Hippocampal formation (tissue), 2 donors: ENCODE data around the gene SAYSD1.

Experiments used
- DNase-seq, 2 donors: peaks; one replicate each; lab custom pipeline; 2025; lab: John Stamatoyannopoulos, UW

SAYSD1 gene

GRCh38 chr6:39108041-39108839 lies 6.7 kb downstream of the SAYSD1 start:
- DNase-seq, result no peak

GRCh38 chr6:39107641-39108040 lies 7.3 kb downstream of the SAYSD1 start:
- no peak for DNase-seq

GRCh38 chr6:39107034-39107433 lies 8.0 kb downstream of the SAYSD1 start:
- no peak for DNase-seq

GRCh38 chr6:39104528-39104927 lies 10.5 kb downstream of the SAYSD1 start:
- DNase-seq, result no peak

GRCh38 chr6:39102821-39103136 lies 12.2 kb downstream of the SAYSD1 start:
- DNase-seq, result no peak

GRCh38 chr6:39102071-39102820 lies 12.7 kb downstream of the SAYSD1 start:
- peak in 1 of 2 donors; percentile 5 for DNase-seq

- DNase-seq, result no peak
Measured at GRCh38 chr6:39100358-39100757, 14.6 kb downstream of the SAYSD1 start.

- no peak for DNase-seq
Measured at GRCh38 chr6:39095578-39095977, 19.4 kb downstream of the SAYSD1 start.

GRCh38 chr6:39093149-39093708 lies 21.8 kb downstream of the SAYSD1 start:
- DNase-seq, result no peak

- no peak for DNase-seq
Measured at GRCh38 chr6:39092124-39092523, 22.9 kb downstream of the SAYSD1 start.

- no peak for DNase-seq
Measured at GRCh38 chr6:39091220-39091619, 23.8 kb downstream of the SAYSD1 start.

GRCh38 chr6:39090036-39090435 lies 24.9 kb downstream of the SAYSD1 start:
- DNase-seq, result no peak

GRCh38 chr6:39088331-39088730 lies 26.7 kb downstream of the SAYSD1 start:
- peak; percentile 6 to 26 for DNase-seq

GRCh38 chr6:39087197-39087596 lies 27.8 kb downstream of the SAYSD1 start:
- no peak for DNase-seq

- no peak for DNase-seq
Measured at GRCh38 chr6:39086711-39087110, 28.3 kb downstream of the SAYSD1 start.

GRCh38 chr6:39086294-39086693 lies 28.7 kb downstream of the SAYSD1 start:
- DNase-seq, result no peak

- no peak for DNase-seq
Measured at GRCh38 chr6:39085129-39085797, 29.7 kb downstream of the SAYSD1 start.

GRCh38 chr6:39084506-39084905 lies 30.5 kb downstream of the SAYSD1 start:
- DNase-seq, result no peak

GRCh38 chr6:39083231-39083634 lies 31.8 kb downstream of the SAYSD1 start:
- peak in 1 of 2 donors; percentile 1 for DNase-seq

- no peak for DNase-seq
Measured at GRCh38 chr6:39082310-39082709, 32.7 kb downstream of the SAYSD1 start.

GRCh38 chr6:39080246-39080875 lies 34.6 kb downstream of the SAYSD1 start:
- DNase-seq, result no peak
